Measurements from ENCODE around the gene NDUFA8.
A peak's percentile ranks its signal among the peaks of the same experiment; 100 is the strongest.

The NDUFA8 gene

DNA sequence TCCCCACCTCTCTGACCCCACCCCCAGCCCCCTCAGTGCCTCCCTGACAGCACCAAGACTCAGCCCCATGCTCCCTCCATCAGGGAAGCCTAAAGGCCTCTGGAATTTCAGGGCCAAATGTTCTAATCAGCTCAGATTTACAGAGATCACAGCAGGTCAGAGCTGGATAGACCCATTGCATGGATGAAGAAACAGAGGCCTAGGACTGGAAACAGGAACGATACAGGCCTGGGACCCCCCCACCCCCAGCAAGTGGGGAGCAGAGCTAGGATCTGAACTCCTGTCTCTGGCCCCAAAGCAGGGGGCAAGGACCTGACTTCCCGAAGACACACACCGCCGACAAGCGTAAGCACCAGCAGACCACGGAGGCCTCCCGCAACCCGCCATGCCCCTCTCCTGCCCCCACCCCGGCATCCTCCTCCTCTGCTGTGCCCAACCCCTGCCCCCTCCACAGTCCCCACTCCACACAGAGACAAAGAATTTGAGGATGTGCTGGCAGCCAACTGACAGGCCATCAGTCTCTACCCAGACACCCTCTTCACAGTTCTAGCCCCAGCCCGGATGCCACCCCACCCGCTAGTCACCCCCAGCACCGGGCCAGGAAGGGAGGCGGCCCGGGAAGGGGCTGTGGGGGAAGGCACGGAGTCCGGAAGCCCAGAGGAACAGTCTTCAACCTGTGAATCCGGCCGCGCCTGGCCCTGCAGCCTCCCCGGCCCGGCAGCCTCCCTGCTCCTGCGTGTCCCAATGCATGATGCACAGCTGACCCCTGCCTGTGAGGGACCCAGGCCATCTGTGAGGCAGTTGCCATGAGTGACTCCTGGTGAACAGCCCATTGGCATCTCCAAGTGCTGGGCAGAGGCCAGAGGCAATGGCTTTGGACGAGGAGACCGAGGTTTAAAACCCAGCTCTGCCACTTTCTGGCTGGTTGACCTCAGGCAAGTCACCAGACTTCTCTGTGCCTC is 31.3 kb downstream of the NDUFA8 start:
- Histone ChIP-seq H3K27me3 (ENCODE audit: insufficient read depth, poor library complexity, severe bottlenecking) (no peaks in the 10 kb centered on the region), H3K4me1 (ENCODE audit: insufficient read depth, poor library complexity, severe bottlenecking) (peaks cover 11% of the 10 kb centered on the region), H3K9me3 (ENCODE audit: severe bottlenecking) (no peaks in the 10 kb centered on the region), H3K27ac (ENCODE audit: poor library complexity, severe bottlenecking) (no peak overlapping the region), H3K36me3 (ENCODE audit: low read depth) (no peaks in the 10 kb centered on the region), H3K4me3 (ENCODE audit: severe bottlenecking) (no peak overlapping the region)
- ATAC-seq (ENCODE audit: low read depth) (no peak), DNase-seq (ENCODE audit: low spot score) (no peak)
- TF ChIP-seq, protein P1, sequence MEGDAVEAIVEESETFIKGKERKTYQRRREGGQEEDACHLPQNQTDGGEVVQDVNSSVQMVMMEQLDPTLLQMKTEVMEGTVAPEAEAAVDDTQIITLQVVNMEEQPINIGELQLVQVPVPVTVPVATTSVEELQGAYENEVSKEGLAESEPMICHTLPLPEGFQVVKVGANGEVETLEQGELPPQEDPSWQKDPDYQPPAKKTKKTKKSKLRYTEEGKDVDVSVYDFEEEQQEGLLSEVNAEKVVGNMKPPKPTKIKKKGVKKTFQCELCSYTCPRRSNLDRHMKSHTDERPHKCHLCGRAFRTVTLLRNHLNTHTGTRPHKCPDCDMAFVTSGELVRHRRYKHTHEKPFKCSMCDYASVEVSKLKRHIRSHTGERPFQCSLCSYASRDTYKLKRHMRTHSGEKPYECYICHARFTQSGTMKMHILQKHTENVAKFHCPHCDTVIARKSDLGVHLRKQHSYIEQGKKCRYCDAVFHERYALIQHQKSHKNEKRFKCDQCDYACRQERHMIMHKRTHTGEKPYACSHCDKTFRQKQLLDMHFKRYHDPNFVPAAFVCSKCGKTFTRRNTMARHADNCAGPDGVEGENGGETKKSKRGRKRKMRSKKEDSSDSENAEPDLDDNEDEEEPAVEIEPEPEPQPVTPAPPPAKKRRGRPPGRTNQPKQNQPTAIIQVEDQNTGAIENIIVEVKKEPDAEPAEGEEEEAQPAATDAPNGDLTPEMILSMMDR (IDR thresholded peaks at IDR 0.05; ENCODE audit: poor library complexity, severe bottlenecking) = no peak

DNA sequence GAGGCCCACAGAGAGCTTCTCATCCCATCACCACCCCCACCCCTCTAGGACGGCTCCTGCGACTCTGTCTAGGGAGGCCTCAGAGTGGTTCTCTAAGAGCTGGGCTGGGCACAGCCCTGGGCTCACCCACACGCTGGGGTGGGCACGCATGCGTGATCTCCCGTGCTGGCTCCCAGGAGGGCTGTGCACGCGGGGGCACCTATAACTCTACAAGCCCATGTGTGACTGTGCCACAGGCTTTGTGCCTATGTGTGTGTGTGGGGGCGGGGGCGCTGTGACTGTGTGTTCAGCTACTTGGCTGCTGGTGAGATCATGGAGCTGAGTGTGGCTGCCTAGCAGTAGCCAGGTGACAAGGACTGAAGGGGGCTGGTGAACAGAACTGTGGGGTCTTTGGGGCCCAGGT is 32.2 kb downstream of the NDUFA8 start:
- Histone ChIP-seq H3K4me1 (ENCODE audit: insufficient read depth, poor library complexity, severe bottlenecking) (peaks cover 11% of the 10 kb centered on the region), H3K36me3 (ENCODE audit: low read depth) (no peaks in the 10 kb centered on the region), H3K9me3 (ENCODE audit: severe bottlenecking) (no peaks in the 10 kb centered on the region), H3K27ac (ENCODE audit: poor library complexity, severe bottlenecking) (no peak overlapping the region), H3K27me3 (ENCODE audit: insufficient read depth, poor library complexity, severe bottlenecking) (no peaks in the 10 kb centered on the region), H3K4me3 (ENCODE audit: severe bottlenecking) (no peak overlapping the region)
- ATAC-seq (ENCODE audit: low read depth) (no peak), DNase-seq (ENCODE audit: low spot score) (no peak)
- TF ChIP-seq, protein P1 (IDR thresholded peaks at IDR 0.05; ENCODE audit: poor library complexity, severe bottlenecking) = no peak

- Histone ChIP-seq H3K4me3 (ENCODE audit: severe bottlenecking) (no peak overlapping the region), H3K27ac (ENCODE audit: poor library complexity, severe bottlenecking) (peak overlapping the region; percentile 50), H3K4me1 (ENCODE audit: insufficient read depth, poor library complexity, severe bottlenecking) (peaks cover 11% of the 10 kb centered on the region), H3K9me3 (ENCODE audit: severe bottlenecking) (no peaks in the 10 kb centered on the region), H3K27me3 (ENCODE audit: insufficient read depth, poor library complexity, severe bottlenecking) (no peaks in the 10 kb centered on the region), H3K36me3 (ENCODE audit: low read depth) (no peaks in the 10 kb centered on the region)
- DNase-seq (ENCODE audit: low spot score) = no peak
- peak; percentile 54 for ATAC-seq (ENCODE audit: low read depth)
- TF ChIP-seq, protein P1 (IDR thresholded peaks at IDR 0.05; ENCODE audit: poor library complexity, severe bottlenecking) = no peak
Observed at GRCh38 chr9:122126331-122127261, 33.0 kb downstream of the NDUFA8 start.

GRCh38 chr9:122125509-122126330 is 33.9 kb downstream of the NDUFA8 start:
- DNase-seq (ENCODE audit: low spot score) = no peak
- no peaks in the 10 kb centered on the region for H3K27me3 ChIP-seq (ENCODE audit: insufficient read depth, poor library complexity, severe bottlenecking)

More at GRCh38 chr9:122125509-122126330, 33.9 kb downstream of the NDUFA8 start:
- H3K36me3 ChIP-seq (ENCODE audit: low read depth) = no peaks in the 10 kb centered on the region
- TF ChIP-seq, protein P1 (IDR thresholded peaks at IDR 0.05; ENCODE audit: poor library complexity, severe bottlenecking) = peak; percentile 78
- H3K4me3 ChIP-seq (ENCODE audit: severe bottlenecking) = no peak overlapping the region
- H3K27ac ChIP-seq (ENCODE audit: poor library complexity, severe bottlenecking) = peak overlapping the region; percentile 50
- H3K4me1 ChIP-seq (ENCODE audit: insufficient read depth, poor library complexity, severe bottlenecking) = peaks cover 11% of the 10 kb centered on the region
- peak; percentile 58 for ATAC-seq (ENCODE audit: low read depth)
- no peaks in the 10 kb centered on the region for H3K9me3 ChIP-seq (ENCODE audit: severe bottlenecking)
